ENCODE results near the gene SRBD1.
A peak's percentile ranks its signal among the peaks of the same experiment; 100 is the strongest.

SRBD1 gene

DNA sequence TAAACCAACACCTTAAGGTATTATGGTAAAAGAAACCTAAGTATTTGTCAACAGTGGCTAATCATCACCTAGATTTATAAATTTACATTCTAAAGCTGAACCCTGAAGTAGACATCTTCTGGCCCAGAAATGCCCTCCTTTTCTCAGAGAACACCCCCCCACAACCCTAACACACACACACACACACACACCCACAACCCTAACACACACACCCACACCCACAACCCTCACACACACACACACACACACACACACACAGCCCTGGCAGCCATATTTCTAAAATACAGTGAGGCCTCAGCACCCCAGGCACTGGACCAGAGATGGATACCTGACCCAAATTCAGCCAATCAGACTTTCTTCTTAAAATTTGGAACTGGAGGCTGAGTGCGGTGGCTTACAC lies 14.3 kb downstream of the SRBD1 start:
- DNase-seq (ENCODE audit: low spot score): no peak

DNA sequence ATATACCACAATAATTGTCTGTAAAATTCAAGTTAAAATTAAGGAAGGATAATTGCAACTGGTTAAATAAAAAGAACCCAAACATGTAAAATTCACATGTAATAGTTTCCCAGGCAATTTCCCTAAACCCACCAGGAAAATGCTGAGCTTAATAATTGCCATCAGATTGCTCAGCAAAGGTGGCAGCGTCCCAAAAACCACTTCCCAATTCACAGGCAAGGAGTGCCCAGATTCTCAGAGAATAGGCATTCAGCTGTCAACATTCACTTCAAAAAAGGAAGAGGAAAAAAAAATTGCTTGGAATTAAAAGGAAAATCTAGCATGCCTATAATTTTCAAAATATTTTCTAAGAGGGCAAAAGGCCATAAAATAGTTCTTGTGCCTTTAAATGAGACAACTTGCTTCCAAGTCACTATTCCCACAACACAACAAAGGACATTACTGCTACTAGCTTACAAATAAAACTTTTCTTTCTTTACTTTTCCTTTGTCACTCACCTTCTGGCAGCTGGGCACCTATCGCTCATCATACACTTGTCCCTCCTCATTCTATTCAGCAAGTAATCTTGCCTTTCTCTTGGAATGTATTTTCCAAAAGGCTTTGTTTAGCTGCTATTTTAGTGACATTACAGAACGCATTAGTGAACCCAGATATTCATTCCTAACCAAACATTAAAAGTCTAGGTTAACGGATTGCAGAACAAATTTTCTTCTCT lies 15.2 kb downstream of the SRBD1 start:
- no peak for DNase-seq (ENCODE audit: low spot score)

DNA sequence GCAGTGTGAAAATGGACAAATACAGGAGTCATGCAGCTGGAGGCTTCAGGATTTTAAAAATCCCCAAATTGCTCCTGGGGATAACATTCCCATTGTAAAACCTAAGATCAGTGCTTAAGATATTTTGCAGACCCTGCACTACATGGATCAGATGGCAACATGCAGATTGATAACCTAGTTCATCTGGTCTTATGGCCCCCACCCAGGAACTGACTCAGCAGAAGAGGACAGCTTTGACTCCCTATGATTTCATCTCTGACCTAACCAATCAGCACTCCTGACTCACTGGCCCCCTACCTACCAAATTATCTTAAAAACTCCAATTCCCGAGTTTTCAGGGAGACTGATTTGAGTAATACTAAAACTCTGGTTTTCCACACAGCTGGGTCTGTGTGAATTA lies 20.0 kb downstream of the SRBD1 start:
- no peak for DNase-seq (ENCODE audit: low spot score)

GRCh38 chr2:45588158-45588829 lies 22.8 kb downstream of the SRBD1 start:
- no peak for DNase-seq (ENCODE audit: low spot score)

DNA sequence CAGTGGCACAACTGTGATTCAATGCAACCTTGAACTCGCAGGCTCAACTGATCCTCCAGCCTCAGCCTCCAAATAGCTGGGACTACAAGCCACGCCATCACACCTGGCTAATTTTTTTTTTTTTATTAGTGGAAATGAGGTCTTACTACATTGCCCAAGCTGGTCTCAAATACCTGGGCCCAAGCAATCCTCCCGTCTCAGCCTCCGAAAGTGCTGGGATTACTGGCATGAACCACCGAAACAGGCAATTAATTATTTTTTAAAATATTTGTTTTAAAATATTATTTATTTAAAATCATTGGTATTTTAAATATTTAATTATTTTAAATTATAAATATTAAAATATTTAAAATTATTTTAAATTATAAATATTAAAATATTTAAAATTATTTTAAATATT lies 24.5 kb downstream of the SRBD1 start:
- DNase-seq (ENCODE audit: low spot score): no peak

DNA sequence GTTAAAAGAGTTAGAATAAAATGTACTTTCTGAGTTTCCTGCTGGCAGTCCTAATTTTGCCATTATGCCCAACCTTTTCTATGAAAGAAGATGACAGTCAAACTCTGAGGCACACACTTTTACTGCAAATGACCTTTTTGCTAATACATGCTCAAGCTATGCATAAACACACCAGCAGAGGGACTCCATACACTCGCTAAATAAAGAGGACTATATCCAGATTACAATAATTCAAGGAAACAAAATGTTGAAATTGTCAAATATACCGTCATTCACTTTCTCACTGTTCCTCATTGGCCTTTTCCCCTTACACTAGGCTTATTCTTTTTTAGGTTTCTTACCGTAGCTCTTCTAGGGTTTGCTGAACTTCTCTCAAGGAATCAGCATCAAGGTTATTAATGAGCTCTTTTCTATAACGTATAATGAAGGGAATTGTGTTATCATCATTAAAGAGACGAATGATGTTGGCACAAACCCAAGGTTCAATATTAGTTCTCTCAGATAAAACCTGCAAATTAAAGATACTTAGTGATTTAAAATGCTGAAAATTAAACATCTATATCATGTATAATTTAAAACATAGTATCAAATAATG lies 25.7 kb downstream of the SRBD1 start:
- DNase-seq (ENCODE audit: low spot score): peak; percentile 52

DNA sequence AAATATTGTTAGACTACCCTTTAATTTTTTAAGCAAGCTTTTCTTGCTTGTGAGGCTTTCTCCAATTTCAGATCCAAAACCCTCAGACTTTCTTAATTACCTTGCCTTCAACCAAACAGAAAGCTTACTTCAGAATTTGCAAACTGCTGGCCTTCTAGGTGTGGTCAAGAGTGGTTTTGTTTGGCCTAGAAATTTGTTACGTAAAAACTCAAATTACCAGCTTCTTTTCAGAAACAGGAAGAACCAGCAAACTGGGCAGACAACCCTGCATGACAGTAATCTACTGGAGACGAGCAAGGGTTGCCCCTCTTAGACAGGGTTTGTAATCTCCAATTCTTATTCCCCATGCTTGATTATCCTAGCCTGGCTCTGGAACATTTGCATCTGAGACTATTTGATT lies 27.1 kb downstream of the SRBD1 start:
- DNase-seq (ENCODE audit: low spot score): no peak

GRCh38 chr2:45582522-45582921 lies 28.5 kb downstream of the SRBD1 start:
- DNase-seq (ENCODE audit: low spot score): no peak

DNA sequence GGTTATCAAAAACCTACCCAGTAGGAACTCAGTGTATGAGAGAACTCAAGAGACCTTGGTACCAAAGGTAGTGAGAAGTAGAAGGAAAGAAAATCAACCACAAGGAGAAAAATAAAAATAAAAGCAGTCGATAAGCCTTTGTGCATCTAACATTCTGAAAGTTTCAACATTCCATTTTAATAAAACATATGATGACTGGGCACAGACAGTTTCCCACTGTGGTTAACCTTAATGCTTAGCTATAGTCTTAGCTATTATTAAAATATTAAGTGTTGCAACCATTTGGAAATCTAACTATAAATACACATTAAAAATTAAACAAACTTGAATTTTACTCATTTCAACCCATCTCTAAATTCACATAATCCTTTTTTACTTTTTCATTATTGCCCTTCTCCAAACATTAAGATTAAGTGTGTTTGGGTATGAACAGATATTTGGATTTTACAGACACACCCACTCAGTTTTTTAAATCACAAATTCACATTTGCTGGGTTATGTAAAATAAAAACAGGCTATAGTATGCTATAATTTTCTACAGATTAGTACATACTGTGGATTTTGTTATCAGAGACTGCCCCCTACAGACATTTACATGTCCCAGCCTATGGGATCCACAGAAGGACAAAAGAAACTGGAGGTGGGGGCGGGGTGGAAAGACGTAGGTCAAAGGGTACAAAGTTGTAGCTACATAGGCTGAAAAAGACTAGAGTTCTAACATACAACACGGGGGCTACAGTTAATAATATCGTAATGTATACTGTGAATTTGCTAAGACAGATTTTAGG lies 32.8 kb downstream of the SRBD1 start:
- peak; percentile 20 for DNase-seq (ENCODE audit: low spot score)

GRCh38 chr2:45577441-45577840 lies 33.6 kb downstream of the SRBD1 start:
- no peak for DNase-seq (ENCODE audit: low spot score)

DNA sequence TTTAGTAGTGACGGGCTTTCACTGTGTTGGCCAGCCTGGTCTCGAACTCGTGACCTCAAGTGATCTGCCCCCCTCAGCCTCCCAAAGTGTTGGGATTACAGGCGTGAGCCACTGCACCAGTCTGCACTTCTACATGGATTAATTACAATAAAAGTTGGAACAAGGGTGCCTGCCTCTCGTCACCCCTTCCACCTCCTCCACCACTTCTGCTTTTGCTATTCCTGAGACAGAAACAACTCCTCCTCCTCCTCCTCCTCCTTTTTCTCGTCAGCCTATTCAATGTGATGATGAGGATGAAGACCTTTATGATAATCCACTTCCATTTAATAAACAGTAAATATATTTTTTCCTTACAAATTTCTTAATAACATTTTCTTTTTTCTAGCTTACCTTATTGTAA lies 35.2 kb downstream of the SRBD1 start:
- DNase-seq (ENCODE audit: low spot score): no peak

GRCh38 chr2:45572979-45573378 lies 38.1 kb downstream of the SRBD1 start:
- no peak for DNase-seq (ENCODE audit: low spot score)

DNA sequence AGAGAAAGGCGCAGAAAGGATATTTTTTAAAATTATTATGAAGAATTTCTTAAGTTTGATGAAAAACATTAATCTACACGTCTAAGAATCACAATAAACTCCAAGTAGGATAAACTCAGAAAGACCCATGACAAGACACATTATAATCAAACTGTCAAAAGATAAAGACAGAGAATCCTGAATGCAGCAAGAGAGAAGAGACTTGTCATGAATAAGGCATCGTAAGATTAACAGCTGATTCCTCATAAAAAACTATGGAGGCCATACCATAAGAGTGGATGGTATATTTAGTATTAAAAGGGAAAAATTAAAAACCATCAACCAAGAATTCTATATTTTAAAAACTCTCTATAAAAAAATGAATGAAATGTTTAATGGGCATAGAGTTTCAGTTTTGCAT lies 39.1 kb downstream of the SRBD1 start:
- DNase-seq (ENCODE audit: low spot score): no peak

- DNase-seq (ENCODE audit: low spot score): no peak
Observed at GRCh38 chr2:45570671-45571334, 40.3 kb downstream of the SRBD1 start.

- no peak for DNase-seq (ENCODE audit: low spot score)
Observed at GRCh38 chr2:45568935-45569334, 42.1 kb downstream of the SRBD1 start.

DNA sequence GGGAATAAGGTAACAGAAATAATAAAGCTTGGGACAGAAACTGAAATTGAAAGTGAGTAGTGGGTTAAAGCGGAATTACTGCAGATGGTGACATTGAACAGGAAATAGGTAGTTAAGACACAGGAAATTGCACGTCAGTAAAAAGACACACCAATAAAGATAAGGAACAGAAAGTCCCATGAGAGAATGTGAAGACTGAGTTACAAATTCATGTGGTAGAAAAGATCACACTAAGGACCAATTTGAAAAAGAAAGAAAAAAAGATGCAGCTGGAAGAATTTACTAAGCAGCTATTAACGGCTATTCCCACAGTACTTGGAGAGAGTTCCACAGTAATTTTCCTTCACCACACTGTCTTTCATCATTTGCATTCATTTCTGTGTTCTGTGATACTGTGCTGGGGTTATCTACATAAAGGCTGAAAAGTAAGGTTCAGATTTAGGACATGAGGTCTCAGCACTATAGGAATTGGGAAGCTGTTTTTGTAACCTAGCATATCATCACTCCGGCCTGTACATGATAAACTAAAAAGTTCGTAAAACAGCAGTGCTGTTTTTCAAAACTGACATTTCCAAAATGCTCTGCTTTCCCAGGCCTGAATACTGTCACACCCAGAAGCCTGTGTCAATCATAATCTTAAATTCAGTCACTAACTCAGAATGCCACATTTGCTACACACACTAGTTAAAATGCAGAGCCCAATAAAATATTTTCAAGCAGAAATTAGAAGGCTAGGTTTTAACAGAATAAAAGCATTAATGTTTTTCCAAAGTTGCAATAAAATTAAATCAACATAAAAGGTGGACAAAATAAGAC lies 42.9 kb downstream of the SRBD1 start:
- peak; percentile 35 for DNase-seq (ENCODE audit: low spot score)

- DNase-seq (ENCODE audit: low spot score): no peak
Observed at GRCh38 chr2:45567288-45567963, 43.6 kb downstream of the SRBD1 start.

DNA sequence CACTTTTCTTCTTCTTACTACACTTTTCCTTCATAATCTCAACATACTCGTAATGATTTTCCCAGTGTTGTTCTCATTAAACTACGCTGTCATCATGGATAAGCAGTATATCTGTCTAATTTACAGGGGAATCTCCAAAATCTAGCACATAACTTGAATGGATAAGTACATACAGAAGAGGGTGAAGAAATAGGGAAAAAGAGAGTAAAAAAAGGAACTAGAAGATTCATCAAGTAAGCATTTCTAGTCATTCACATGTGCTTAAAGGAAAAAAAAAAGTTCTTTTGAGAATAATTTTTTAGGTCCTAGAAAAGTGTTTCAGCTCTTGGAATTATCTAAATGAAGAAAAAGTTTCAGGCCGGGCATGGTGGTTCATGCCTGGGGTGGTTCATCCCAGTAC lies 51.6 kb downstream of the SRBD1 start:
- DNase-seq (ENCODE audit: low spot score): no peak

- no peak for DNase-seq (ENCODE audit: low spot score)
Observed at GRCh38 chr2:45554742-45555140, 56.3 kb downstream of the SRBD1 start.

DNA sequence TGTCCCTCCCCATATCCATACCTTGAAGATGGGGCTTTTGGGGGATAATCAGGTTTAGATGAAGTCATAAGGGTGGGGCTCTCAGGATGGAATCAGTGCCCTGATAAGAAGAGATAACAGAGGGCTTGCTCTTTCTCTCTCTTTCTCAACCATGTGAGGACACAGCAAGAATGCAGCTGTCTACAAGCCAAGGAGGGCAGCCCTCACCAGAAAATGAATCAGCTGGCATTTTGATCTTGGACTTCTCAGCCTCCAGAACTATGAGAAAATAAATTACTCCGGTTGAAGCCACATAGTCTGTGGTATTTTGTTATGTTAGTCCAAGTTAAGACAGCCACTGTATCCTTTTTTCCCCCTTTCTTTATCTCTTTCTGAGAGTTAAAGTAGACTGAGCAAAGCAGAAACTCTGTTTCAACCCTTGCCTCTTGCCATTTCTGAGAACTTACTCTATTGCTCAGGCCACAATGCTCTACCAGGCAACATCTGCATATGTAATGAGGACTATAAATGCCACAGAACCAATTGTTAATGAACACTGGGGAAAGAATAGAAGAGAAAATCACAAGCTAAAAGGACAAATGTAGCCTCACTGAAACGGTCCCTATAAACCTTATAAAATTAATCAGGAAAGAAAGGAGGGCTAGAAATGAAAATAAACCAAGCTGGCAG lies 56.9 kb downstream of the SRBD1 start:
- no peak for DNase-seq (ENCODE audit: low spot score)

All from hematopoietic multipotent progenitor cell treated with erythropoietin and hydrocortisone succinate and interleukin-3 and kit ligand, for 17 days (in vitro differentiated cells).